HUDEP-2 (cell line): ENCODE data around the gene MKRN3.

ENCODE experiments used
- DNase-seq, 76 experiments: peaks; one replicate each; lab custom pipeline; 2025; ENCODE audit not compliant: unreplicated experiment in 76 of 76; lab: John Stamatoyannopoulos, UW

The MKRN3 gene

GRCh38 chr15:23565395-23566070 lies at the start of gene MKRN3:
TSS of gene MKRN3 (plus strand) at chr15:23565674. CDS start at chr15:23565783, 109 bp downstream.
- no peak for DNase-seq

GRCh38 chr15:23516866-23517265 lies 48.6 kb upstream of the MKRN3 start:
- DNase-seq: no peak

DNA sequence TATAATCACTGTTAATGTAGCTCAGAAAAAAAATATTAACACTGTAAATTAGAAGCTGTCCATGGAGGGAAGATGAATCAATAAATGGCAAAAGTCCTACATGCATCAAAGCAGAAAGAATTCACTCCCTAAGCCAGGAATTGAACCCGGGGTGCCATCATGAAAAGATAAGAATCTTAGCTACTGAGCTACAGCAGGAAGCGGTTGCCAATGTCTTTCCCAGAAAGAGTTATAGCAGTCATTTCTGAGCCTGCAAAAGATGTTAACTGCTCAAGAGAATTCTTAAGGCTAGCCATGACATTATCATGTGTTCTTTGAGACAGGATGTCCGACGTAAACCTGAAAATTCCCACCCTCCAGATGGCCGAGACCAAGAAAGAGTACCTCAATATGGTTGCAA lies 47.4 kb upstream of the MKRN3 start:
- no peak for DNase-seq

DNA sequence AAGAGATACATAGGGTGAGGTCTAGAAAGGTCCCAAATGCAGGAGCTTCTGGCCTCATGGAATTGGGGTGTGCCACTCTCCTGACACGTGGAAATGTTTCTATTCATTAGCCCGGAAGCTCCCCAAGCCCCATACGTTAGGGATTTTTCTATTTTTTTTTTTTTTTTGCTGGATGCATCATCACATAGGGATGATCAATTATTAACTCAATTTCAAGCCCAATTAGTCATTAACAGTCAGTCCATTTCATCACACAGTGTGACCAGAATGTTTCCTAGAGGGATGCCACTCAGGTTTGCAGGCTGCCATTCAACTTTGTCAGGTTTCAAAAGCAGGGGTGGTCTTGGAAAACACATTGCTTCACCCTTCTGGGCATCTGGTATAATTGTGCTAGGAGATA lies 40.7 kb upstream of the MKRN3 start:
- no peak for DNase-seq

- no peak for DNase-seq
These were observed 35.6 kb upstream of the MKRN3 start for GRCh38 chr15:23529891-23530290.

- no peak for DNase-seq
These were observed 33.5 kb upstream of the MKRN3 start for GRCh38 chr15:23532024-23532423.

- no peak for DNase-seq
These were observed 28.8 kb upstream of the MKRN3 start for GRCh38 chr15:23536659-23537058.

GRCh38 chr15:23538648-23539047 lies 26.8 kb upstream of the MKRN3 start:
- DNase-seq: no peak

DNA sequence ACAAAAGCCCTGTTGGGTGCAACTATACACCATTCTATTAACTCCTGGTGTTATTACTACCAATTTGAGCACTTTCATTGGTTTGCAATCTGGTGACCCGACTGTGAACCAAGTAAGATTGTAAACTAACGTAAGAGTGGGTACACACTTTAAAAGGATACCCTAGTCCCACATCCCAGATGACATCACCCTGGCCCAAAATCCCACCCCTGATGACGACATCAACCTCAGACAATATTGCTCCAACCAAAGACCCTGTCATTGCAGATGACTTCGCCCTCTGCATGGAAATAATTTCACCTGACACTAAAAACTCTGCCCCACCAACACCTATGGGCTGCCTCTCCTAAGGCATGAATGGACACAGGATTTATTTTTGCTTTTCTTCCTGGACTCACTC lies 25.6 kb upstream of the MKRN3 start:
- DNase-seq: no peak

DNA sequence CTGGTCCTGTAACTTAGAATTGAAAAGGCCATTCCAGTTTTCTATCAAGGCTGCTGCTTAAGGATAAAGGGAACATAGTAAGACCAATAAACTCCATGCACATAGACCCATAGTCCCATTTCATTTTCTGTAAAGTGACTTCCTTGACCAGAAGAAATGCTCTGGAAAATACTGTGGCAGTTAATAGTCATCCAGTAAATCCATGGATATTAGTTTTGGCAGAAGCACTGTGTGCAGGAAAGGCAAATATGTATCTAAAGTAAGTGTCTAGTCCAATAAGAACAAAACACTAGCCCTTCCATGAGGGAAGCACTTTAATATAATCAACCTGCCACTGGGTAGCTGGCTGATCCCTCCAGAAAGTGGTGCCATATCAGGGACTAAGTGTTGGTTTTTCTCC lies 19.3 kb upstream of the MKRN3 start:
- DNase-seq: no peak

- DNase-seq: no peak
These were observed 17.4 kb upstream of the MKRN3 start for GRCh38 chr15:23548071-23548470.

DNA sequence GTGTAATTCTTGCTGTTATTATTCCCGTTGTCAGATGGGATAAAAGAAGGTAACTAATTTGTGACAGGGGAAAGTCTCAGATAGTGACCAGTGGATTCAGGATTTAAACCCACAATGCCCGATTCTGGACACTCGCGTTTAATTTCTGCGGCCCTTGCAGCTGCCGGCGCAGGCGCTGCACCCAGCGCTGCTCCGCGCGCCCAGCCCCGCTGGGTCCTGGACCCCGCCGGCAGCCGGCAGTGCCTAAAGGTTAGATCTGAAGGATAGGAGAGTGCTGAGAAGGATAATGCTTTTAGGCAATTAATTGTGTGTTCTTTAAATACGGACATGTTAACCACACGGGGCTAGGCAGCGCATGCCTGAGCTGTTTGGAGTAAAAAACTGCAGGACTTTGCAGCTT lies 3.6 kb upstream of the MKRN3 start:
- no peak for DNase-seq

- DNase-seq: no peak
These were observed 566 bp upstream of the MKRN3 start for GRCh38 chr15:23564821-23565394.

GRCh38 chr15:23566071-23566554 lies 639 bp downstream of the MKRN3 start:
- no peak for DNase-seq

DNA sequence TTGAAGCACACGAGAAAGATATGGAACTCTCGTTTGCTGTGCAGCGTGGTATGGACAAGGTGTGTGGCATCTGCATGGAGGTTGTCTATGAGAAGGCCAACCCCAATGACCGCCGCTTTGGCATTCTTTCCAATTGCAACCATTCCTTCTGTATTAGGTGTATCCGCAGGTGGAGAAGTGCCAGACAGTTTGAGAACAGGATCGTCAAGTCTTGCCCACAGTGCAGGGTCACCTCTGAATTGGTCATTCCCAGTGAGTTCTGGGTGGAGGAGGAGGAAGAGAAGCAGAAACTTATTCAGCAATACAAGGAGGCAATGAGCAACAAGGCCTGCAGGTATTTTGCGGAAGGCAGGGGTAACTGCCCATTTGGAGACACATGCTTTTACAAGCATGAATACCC lies 1.2 kb downstream of the MKRN3 start:
- no peak for DNase-seq

DNA sequence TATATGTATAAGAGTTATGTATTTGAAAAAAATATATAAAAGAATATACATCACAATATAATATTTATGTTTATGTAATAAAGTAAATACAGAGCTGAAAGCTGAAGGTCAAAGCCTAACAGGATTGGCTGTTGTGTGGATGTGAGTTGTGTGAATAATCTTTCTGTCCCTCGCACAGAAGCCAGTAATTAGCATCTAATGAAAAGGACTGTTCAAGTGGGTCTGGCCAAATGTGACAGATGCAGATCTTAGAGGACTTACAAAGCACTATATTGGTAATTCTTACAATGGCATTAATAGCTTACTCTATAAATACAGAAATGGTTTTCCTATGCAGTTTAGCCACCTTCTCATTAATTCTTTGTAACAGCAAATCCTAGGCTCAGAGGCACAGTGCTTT lies 2.4 kb downstream of the MKRN3 start:
- no peak for DNase-seq

GRCh38 chr15:23569151-23569925 lies 3.9 kb downstream of the MKRN3 start:
- no peak for DNase-seq

- no peak for DNase-seq
These were observed 5.0 kb downstream of the MKRN3 start for GRCh38 chr15:23570486-23570885.

DNA sequence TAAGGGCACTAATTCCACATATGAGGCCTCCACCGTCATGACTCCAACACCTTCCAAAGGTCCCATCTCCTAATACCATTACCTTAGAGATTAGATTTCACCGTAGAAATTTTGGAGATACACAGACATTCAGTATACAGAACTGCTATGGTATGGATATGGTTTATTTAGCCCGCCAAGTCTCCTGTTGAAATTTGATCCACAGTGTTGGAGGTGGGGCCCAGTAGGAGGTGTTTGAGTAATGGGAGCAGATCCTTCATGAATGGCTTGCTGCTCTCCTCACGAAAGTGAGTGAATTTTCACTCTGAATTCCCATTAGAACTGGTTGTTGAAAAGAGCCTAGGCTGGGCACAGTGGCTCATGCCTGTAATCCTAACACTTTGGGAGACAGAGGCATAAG lies 7.4 kb downstream of the MKRN3 start:
- no peak for DNase-seq

- DNase-seq: no peak
These were observed 9.3 kb downstream of the MKRN3 start for GRCh38 chr15:23574742-23575141.

GRCh38 chr15:23576061-23576460 lies 10.6 kb downstream of the MKRN3 start:
- no peak for DNase-seq
